A549 (cell line): ENCODE measurements around the gene EPB41L4A. TPM values are rescaled to one million over a fixed set of nuclear protein-coding genes. Genes with fewer than 3 reads are reported as not detected.
"Not testable (repeated sequence)": the region's sequence is repeated elsewhere in the genome, so short reads cannot be mapped to it uniquely, and the experiment has no call there.

Experiments
- ATAC-seq, 2 experiments: fragments of 200-7000 bp in 1 of 2; fragments of >200 bp in 1 of 2; cut with Nextera tagmentation in 1 of 2; cut with Tn5 transposase in 1 of 2; 3 replicates each; pipeline versions ENCODE4 v1.8.0 to v1.9.1; 2018 to 2020; ENCODE audit warnings: mild to moderate bottlenecking in 1 of 2, moderate library complexity in 1 of 2
- CTCF ChIA-PET: fragments of 300-600 bp; sonication (Branson Sonifier 250); formaldehyde crosslinking; extraction: SDS; loops from one replicate; lab custom pipeline; 2021; ENCODE audit warnings: antibody characterized with exemption, inconsistent platforms; lab: Yijun Ruan, JAX
- POLR2A ChIA-PET: fragments of 350-600 bp; formaldehyde crosslinking; extraction: SDS; loops from one replicate; lab custom pipeline; 2021; ENCODE audit warnings: antibody characterized with exemption, inconsistent platforms; lab: Yijun Ruan, JAX
- DNase-seq, 2 experiments: peaks; one replicate each; pipeline versions ENCODE4 v3.0.0 to v3.0.0-alpha.2; 2011 to 2016; ENCODE audit warnings: low read depth in 1 of 2, low spot score in 1 of 2
- FAIRE-seq: peaks from 2 replicates; lab custom pipeline; 2011; peaks lifted over from hg19 to GRCh38; lab: Jason Lieb, UNC
- H3K27ac ChIP-seq, 2 experiments: fragments of >200 bp; sonication (Bioruptor Twin); formaldehyde crosslinking; 3 replicates each; pipeline ENCODE4 v1.5.1; 2016 to 2017
- H3K4me1 ChIP-seq: fragments of >200 bp; sonication (Bioruptor Twin); formaldehyde crosslinking; 3 replicates; pipeline ENCODE4 v1.6.1; 2016
- H3K4me2 ChIP-seq: fragments of >200 bp; sonication (Bioruptor Twin); formaldehyde crosslinking; 3 replicates; pipeline ENCODE4 v1.6.1; 2016
- H3K4me3 ChIP-seq: fragments of >200 bp; sonication (Bioruptor Twin); formaldehyde crosslinking; 3 replicates; pipeline ENCODE4 v1.5.1; 2016
- H3K9me3 ChIP-seq: fragments of >200 bp; sonication (Bioruptor Twin); formaldehyde crosslinking; 3 replicates; pipeline ENCODE4 v1.6.1; 2016
- BHLHE40 ChIP-seq: IDR thresholded peaks from 2 replicates; pipeline ENCODE4 v1.6.1; 2012; ENCODE audit warnings: low read depth, low read length, inconsistent platforms
- CBX8 ChIP-seq: fragments of 200-600 bp; sonication (generic); IDR thresholded peaks from 2 replicates; pipeline ENCODE4 v1.6.1; 2016
- CEBPB ChIP-seq, 2 experiments: fragments of >200 bp in 1 of 2; sonication (Bioruptor Twin) in 1 of 2; formaldehyde crosslinking in 1 of 2; IDR thresholded peaks; 2 replicates each; pipeline ENCODE4 v1.6.1; 2012 to 2016
- E2F6 ChIP-seq: IDR thresholded peaks from 2 replicates; pipeline ENCODE4 v1.6.1; 2012; ENCODE audit warnings: low read depth, borderline replicate concordance
- ELK1 ChIP-seq: fragments of 150-350 bp; IDR thresholded peaks from 2 replicates; pipeline ENCODE4 v1.6.1; 2014; ENCODE audit warnings: low read depth, mild to moderate bottlenecking, low read length
- FOSL2 ChIP-seq, 2 experiments: fragments of 450-650 bp in 1 of 2; fragments of >200 bp in 1 of 2; sonication (Bioruptor Twin) in 1 of 2; formaldehyde crosslinking; IDR thresholded peaks; 2 replicates each; pipeline versions ENCODE4 v1.5.0 to v1.6.1; 2016 to 2020; ENCODE audit warnings: mild to moderate bottlenecking in 1 of 2, moderate library complexity in 1 of 2
- FOXS1 ChIP-seq: fragments of 250-450 bp; sonication (Bioruptor Pico); IDR thresholded peaks from 2 replicates; pipeline ENCODE4 v1.5.0; 2020; ENCODE audit warnings: mild to moderate bottlenecking, moderate library complexity
- GATA3 ChIP-seq: IDR thresholded peaks from 2 replicates; pipeline ENCODE4 v1.6.1; 2012; ENCODE audit warnings: borderline replicate concordance
- HES2 ChIP-seq: fragments of >200 bp; sonication (Bioruptor Twin); formaldehyde crosslinking; IDR thresholded peaks from 2 replicates; pipeline ENCODE4 v1.6.1; 2016
- HOXA7 ChIP-seq: fragments of 250-450 bp; sonication (Bioruptor Pico); IDR thresholded peaks from 2 replicates; pipeline ENCODE4 v1.5.0; 2020; ENCODE audit warnings: mild to moderate bottlenecking, moderate library complexity
- HOXB13 ChIP-seq: fragments of 250-450 bp; sonication (Bioruptor Pico); IDR thresholded peaks from 2 replicates; pipeline ENCODE4 v1.5.0; 2020; ENCODE audit warnings: low read depth, mild to moderate bottlenecking, moderate library complexity
- JUN ChIP-seq, 2 experiments: fragments of >200 bp; sonication (Bioruptor Twin); formaldehyde crosslinking; IDR thresholded peaks; 2 replicates in 1 of 2; 3 replicates in 1 of 2; pipeline ENCODE4 v1.6.1; 2016 to 2017
- JUNB ChIP-seq: fragments of >200 bp; sonication (Bioruptor Twin); formaldehyde crosslinking; IDR thresholded peaks from 2 replicates; pipeline ENCODE4 v1.6.1; 2016
- KDM5A ChIP-seq: fragments of 200-600 bp; sonication (generic); IDR thresholded peaks from 2 replicates; pipeline ENCODE4 v1.6.1; 2016; ENCODE audit warnings: antibody characterized with exemption, mild to moderate bottlenecking
- MYC ChIP-seq: IDR thresholded peaks from 2 replicates; pipeline ENCODE4 v1.6.1; 2012; ENCODE audit warnings: mild to moderate bottlenecking, inconsistent platforms, low read length, improper control_type of control experiment, borderline replicate concordance
- NR3C1 ChIP-seq: fragments of >200 bp; sonication (Bioruptor Twin); formaldehyde crosslinking; IDR thresholded peaks from 3 replicates; pipeline ENCODE4 v1.6.1; 2017
- PHF8 ChIP-seq: fragments of 200-600 bp; sonication (generic); IDR thresholded peaks from 2 replicates; pipeline ENCODE4 v1.6.1; 2016; ENCODE audit warnings: low read depth, mild to moderate bottlenecking, antibody characterized with exemption, moderate library complexity, borderline replicate concordance
- POLR2AphosphoS2 ChIP-seq: conservative IDR thresholded peaks from 2 replicates; pipeline ENCODE4 v1.6.1; 2012; ENCODE audit warnings: low read length, improper control_type of control experiment, inconsistent platforms
- RFX5 ChIP-seq: fragments of 450-650 bp; IDR thresholded peaks from 2 replicates; pipeline ENCODE4 v1.7.1; 2014; ENCODE audit warnings: antibody characterized with exemption, mild to moderate bottlenecking, moderate library complexity
- RNF2 ChIP-seq: fragments of 200-600 bp; sonication (generic); IDR thresholded peaks from 2 replicates; pipeline ENCODE4 v1.6.1; 2016; ENCODE audit warnings: low read depth, mild to moderate bottlenecking, antibody characterized with exemption, moderate library complexity, borderline replicate concordance
- ZC3H11A ChIP-seq: fragments of 450-650 bp; IDR thresholded peaks from 2 replicates; pipeline ENCODE4 v1.6.1; 2014; ENCODE audit warnings: antibody characterized with exemption, mild to moderate bottlenecking
- ZSCAN20 ChIP-seq: fragments of 250-450 bp; sonication (Bioruptor Pico); IDR thresholded peaks from 2 replicates; pipeline ENCODE4 v1.8.0; 2022; ENCODE audit warnings: mild to moderate bottlenecking, moderate library complexity
- WGBS: methylation state at CpG from one replicate; pipeline ENCODE4 v1.1.6; 2017; ENCODE audit errors: missing lambda C conversion rate; 5-methylcytosine and 5-hydroxymethylcytosine counted together
- polyA minus RNA-seq: library from RNA; depleted of rRNA, polyadenylated mRNA; stranded (reverse); fragments of >200 nt; gene quantifications from 2 replicates; pipeline ENCODE4 v1.2.3, GENCODE V29; 2011; rRNA and poly(A)+ RNA removed
- polyA plus RNA-seq, 4 experiments: library from polyadenylated mRNA; depleted of rRNA in 3 of 4; stranded (reverse); fragments of >200 nt; fragmentation: RNase III in 1 of 4; extraction: RNeasy Plus Mini Kit Qiagen cat#74134 plus additional on column Dnase treatment in 1 of 4; gene quantifications; 2 replicates in 3 of 4; 3 replicates in 1 of 4; pipeline ENCODE4 v1.2.3, GENCODE V29; 2011 to 2017
- TF ChIP-seq, protein P1 (sequence below): IDR thresholded peaks from 2 replicates; pipeline ENCODE4 v1.6.1; 2012
- TF ChIP-seq, protein P2 (sequence below): fragments of 250-450 bp; sonication (Bioruptor Pico); IDR thresholded peaks from 2 replicates; pipeline ENCODE4 v1.5.0; 2020; ENCODE audit warnings: low read depth, mild to moderate bottlenecking, moderate library complexity

Gene EPB41L4A, protein sequence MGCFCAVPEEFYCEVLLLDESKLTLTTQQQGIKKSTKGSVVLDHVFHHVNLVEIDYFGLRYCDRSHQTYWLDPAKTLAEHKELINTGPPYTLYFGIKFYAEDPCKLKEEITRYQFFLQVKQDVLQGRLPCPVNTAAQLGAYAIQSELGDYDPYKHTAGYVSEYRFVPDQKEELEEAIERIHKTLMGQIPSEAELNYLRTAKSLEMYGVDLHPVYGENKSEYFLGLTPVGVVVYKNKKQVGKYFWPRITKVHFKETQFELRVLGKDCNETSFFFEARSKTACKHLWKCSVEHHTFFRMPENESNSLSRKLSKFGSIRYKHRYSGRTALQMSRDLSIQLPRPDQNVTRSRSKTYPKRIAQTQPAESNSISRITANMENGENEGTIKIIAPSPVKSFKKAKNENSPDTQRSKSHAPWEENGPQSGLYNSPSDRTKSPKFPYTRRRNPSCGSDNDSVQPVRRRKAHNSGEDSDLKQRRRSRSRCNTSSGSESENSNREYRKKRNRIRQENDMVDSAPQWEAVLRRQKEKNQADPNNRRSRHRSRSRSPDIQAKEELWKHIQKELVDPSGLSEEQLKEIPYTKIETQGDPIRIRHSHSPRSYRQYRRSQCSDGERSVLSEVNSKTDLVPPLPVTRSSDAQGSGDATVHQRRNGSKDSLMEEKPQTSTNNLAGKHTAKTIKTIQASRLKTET
- polyA plus RNA-seq (2011; rRNA removed) (4.4 and 5.1 TPM in 2 replicates), polyA plus RNA-seq (2017; fragmentation: RNase III; extraction: RNeasy Plus Mini Kit Qiagen cat#74134 plus additional on column Dnase treatment) (1.3 to 1.8 TPM (median 1.7 TPM) in 3 replicates), polyA minus RNA-seq (5.5 and 6.1 TPM in 2 replicates)
- 0.67 and 0.87 TPM in 2 replicates for polyA plus RNA-seq (2012; cell fraction: cytosol; rRNA removed)
- polyA plus RNA-seq (2012; cell fraction: nucleus; rRNA removed) = 0.65 and 1.3 TPM in 2 replicates

GRCh38 chr5:112419164-112419985 lies at the start of gene EPB41L4A:
Gene EPB41L4A, minus strand, starts transcription at chr5:112419277. Its CDS starts 238 bp downstream, at chr5:112419039.
- ChIA-PET POLR2A (interaction anchor here (2.4 kb wide), 1 partner anchor 258 kb away, joined by 11 read pairs; no protein-coding TSS in a partner anchor), CTCF (interaction anchor here (0.6 to 7.6 kb wide), 33 partner anchors 10 to 910 kb away, joined by 3 to 84 read pairs (median 4); no protein-coding TSS in a partner anchor)
- H3K4me3 ChIP-seq = peak within 1 kb of the TSS; percentile 64
- TF ChIP-seq RNF2 (peak; percentile 61; the same call in 1 of the 2 replicates), FOXS1 (CRISPR knock-in tag) (no peak), BHLHE40 (no peak), PHF8 (no peak), JUN (IDR thresholded peaks at IDR 0.05) (peak in 1 of 2 experiments; percentile 49; a peak in 2 of 5 replicates), ZSCAN20 (no peak), ZC3H11A (no peak), HOXB13 (no peak), GATA3 (no peak), RFX5 (no peak), CEBPB (IDR thresholded peaks at IDR 0.05) (no peak), HES2 (no peak), CBX8 (no peak), KDM5A (peak; percentile 39; the same call in 1 of the 2 replicates)
- WGBS = 2% methylated on average over 45 of the region's 103 CpGs
- DNase-seq = peak; percentile 38 to 66
- H3K4me1 ChIP-seq = peaks cover 6% of the 10 kb centered on the region; the same call in 1 of the 3 replicates
- H3K4me2 ChIP-seq = peak within 1 kb of the TSS; percentile 76
- ATAC-seq = peak; percentile 66 to 71
- H3K27ac ChIP-seq = peak within 1 kb of the TSS; percentile 64 to 80
- no peak for FAIRE-seq
- H3K9me3 ChIP-seq = no peaks in the 10 kb centered on the region

DNA sequence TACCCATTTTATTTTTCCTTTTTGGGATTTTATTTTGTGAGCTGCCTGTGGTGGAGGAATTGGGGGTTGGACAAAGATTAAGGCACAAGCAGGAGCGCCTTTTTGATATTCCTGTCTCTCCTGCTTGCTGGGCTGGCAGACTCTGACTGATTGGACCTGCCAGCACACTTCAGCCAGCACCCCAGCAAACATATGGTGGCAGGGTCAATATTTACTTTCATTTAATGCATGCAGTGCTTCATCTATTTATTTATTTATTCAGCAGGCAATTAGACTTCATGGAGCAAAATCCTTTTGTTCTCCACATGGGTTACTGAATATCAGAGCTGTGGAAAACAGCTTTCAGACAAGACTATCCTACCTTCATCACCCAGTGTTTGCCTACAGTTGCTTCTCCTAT lies 48.4 kb upstream of the EPB41L4A start:
- TF ChIP-seq FOXS1 (CRISPR knock-in tag) (no peak), MYC (no peak), HOXA7 (CRISPR knock-in tag) (no peak), FOSL2 (IDR thresholded peaks at IDR 0.05) (no peak), FOSL2 (CRISPR knock-in tag; IDR thresholded peaks at IDR 0.05) (no peak), JUNB (no peak), E2F6 (no peak), POLR2AphosphoS2 (no peak), KDM5A (no peak), ELK1 (no peak), NR3C1 (no peak)
- TF ChIP-seq, protein P1, sequence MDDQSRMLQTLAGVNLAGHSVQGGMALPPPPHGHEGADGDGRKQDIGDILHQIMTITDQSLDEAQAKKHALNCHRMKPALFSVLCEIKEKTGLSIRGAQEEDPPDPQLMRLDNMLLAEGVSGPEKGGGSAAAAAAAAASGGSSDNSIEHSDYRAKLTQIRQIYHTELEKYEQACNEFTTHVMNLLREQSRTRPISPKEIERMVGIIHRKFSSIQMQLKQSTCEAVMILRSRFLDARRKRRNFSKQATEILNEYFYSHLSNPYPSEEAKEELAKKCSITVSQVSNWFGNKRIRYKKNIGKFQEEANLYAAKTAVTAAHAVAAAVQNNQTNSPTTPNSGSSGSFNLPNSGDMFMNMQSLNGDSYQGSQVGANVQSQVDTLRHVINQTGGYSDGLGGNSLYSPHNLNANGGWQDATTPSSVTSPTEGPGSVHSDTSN = no peak
- TF ChIP-seq, protein P2, sequence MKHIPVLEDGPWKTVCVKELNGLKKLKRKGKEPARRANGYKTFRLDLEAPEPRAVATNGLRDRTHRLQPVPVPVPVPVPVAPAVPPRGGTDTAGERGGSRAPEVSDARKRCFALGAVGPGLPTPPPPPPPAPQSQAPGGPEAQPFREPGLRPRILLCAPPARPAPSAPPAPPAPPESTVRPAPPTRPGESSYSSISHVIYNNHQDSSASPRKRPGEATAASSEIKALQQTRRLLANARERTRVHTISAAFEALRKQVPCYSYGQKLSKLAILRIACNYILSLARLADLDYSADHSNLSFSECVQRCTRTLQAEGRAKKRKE = no peak
- no peak overlapping the region for H3K4me2 ChIP-seq
- FAIRE-seq (no peak), ATAC-seq (no peak), DNase-seq (no peak)
- H3K9me3 ChIP-seq = peaks cover 4% of the 10 kb centered on the region; the same call in 1 of the 3 replicates
- ChIA-PET POLR2A (no interaction called here), CTCF (interaction anchor here (0.7 kb wide), 1 partner anchor 131 kb away, joined by 3 read pairs; no protein-coding TSS in a partner anchor)
- WGBS = 6% methylated on average over 1 of the region's 1 CpG
- H3K4me3 ChIP-seq = no peak overlapping the region
- no peak overlapping the region for H3K27ac ChIP-seq
- no peaks in the 10 kb centered on the region for H3K4me1 ChIP-seq

DNA sequence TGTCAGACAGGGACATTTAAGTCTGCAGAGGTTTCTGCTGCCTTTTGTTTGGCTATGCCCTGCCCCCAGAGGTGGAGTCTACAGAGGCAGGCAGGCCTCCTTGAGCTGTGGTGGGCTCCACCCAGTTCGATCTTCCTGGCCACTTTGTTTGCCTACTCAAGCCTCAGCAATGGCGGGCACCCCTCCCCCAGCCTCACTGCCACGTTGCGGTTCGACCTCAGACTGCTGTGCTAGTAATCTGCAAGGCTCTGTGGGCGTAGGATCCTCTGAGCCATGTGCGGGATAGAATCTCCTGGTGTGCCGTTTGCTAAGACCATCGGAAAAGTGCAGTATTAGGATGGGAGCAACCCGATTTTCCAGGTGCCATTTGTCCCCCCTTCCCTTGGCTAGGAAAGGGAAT lies 47.2 kb upstream of the EPB41L4A start:
- H3K4me3 ChIP-seq, DNase-seq, ATAC-seq, CTCF ChIA-PET, POLR2A ChIA-PET, H3K4me2 ChIP-seq, FAIRE-seq, H3K4me1 ChIP-seq, H3K27ac ChIP-seq, H3K9me3 ChIP-seq: not testable (repeated sequence)
- 38% methylated on average over 10 of the region's 10 CpGs for WGBS
